Ovary (tissue), 3 donors: ENCODE data around the gene NSL1.

Experiments used
- EP300 ChIP-seq: sonication (generic); formaldehyde crosslinking; IDR thresholded peaks from one replicate; pipeline ENCODE4 v1.6.1; 2017; ENCODE audit warnings: antibody characterized with exemption
- POLR2A ChIP-seq: fragments of 450-650 bp; IDR thresholded peaks from one replicate; pipeline ENCODE4 v1.6.1; 2017; ENCODE audit warnings: antibody characterized with exemption, mild to moderate bottlenecking, moderate library complexity
- TF ChIP-seq, protein P1 (sequence below), 3 donors: fragments of 450-650 bp in 2 of 3; fragments of 200-600 bp in 1 of 3; IDR thresholded peaks; one replicate each; pipeline versions ENCODE4 v1.5.1 to v1.8.0; 2016 to 2022; ENCODE audit warnings: antibody characterized with exemption in 3 of 3, mild to moderate bottlenecking in 1 of 3
- donor health status: DM: no; HTN: no; CAD: no.

GRCh38 chr1:212721388-212722247, 70.0 kb downstream of the NSL1 start:
- TF ChIP-seq, protein P1, sequence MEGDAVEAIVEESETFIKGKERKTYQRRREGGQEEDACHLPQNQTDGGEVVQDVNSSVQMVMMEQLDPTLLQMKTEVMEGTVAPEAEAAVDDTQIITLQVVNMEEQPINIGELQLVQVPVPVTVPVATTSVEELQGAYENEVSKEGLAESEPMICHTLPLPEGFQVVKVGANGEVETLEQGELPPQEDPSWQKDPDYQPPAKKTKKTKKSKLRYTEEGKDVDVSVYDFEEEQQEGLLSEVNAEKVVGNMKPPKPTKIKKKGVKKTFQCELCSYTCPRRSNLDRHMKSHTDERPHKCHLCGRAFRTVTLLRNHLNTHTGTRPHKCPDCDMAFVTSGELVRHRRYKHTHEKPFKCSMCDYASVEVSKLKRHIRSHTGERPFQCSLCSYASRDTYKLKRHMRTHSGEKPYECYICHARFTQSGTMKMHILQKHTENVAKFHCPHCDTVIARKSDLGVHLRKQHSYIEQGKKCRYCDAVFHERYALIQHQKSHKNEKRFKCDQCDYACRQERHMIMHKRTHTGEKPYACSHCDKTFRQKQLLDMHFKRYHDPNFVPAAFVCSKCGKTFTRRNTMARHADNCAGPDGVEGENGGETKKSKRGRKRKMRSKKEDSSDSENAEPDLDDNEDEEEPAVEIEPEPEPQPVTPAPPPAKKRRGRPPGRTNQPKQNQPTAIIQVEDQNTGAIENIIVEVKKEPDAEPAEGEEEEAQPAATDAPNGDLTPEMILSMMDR (IDR thresholded peaks at IDR 0.05): no peak
- TF ChIP-seq EP300 (no peak), POLR2A (no peak)
